ENCODE data around the gene CTNNA2.

CTNNA2 gene

DNA sequence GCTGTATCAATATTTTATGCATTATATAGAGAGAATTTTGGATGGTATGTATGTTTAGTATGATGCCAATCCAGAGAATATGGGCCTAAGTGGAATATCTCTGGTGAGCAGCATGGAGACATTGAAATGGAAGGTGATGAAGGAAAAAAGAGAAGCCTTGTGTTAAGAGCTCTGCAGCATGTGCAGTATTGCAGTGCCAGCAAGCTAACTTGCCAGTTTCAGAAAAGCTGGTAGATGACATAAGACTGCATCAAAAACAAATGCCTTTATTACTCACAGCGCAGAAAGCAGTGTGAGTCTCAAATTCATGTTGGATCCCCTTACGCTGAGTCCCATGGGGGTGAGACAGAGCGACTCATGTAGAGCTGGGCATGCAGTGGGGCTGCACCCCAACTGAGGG, 280.2 kb downstream of the CTNNA2 start:
- DNase-seq, result no peak

DNA sequence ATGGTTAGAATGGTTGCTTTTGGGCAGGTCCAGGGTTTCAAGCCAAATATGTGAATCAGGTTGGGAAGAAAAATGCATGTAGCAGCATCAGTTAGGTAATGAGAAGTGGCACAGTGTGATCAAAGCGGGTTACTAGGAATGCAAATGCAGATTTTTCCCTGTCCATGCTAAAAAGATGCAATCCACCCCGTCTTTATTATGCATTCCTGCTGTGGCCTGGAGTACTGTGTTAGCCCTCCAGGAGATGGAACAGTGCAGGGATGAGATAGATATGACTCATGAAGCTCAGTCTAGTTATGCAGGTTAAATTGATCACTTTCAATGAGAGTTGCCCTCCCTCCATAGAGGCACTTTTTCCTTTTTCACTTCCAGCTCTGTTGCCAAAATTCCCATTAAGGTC, 283.8 kb downstream of the CTNNA2 start:
- no peak for DNase-seq

DNA sequence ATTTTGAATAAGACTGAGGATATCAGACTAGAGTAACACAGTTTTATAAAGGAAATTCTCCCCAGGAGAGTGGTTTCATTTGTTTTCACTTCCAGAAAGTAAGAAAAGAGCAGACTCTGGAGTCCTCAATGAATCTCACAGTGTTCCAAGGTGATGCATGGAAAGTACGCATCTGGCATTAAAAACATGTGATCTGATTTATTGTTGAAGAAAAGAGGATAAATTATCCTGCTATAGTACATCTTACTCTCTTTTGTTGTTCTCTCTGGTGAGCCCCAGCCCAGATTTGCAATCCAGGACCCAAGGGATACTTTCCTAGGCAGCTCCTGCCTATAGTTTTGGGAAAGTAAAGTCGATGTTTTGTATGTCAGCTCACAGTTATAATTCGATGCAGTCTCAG, 285.9 kb downstream of the CTNNA2 start:
- peak; percentile 24 for DNase-seq

GRCh38 chr2:79799729-79800128, 286.9 kb downstream of the CTNNA2 start:
- DNase-seq, result no peak

DNA sequence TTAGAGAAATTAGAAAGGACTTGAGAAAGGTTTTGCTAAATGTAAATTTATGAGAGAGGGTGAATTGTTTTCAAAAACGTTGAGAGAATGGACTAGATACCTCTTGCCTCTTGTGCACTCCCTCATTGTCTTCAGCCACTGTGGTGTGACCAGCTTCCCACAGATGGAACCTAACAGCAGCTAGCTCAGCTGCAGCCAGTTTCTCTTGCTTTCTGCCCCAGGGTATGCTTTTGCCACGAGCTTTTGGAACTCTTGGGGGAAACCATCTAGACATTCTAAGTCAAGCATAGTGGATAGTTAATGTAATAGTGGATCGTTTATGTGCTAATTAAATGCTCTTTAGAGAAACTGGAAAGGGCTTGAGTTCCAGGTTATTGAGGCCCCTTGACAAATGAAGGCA, 288.2 kb downstream of the CTNNA2 start:
- no peak for DNase-seq

DNA sequence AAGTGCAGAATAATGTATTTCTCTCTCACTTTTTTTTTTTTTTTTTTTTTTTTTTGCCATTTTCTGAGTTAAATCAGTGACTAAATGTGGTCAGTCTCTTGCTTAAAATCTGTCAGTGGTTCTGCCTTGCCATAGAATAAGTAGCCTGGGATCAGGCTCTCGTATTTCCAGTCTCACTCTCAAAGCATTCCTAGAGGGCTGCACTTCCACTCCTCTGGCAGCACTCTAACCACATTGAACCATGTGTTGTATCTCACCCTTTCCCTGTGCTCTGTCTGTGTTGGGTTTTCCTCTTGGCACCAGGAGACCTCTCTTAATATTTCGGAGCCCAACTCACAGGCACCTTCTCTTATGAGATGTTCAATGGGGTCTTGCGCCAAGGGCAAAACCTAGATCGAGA, 304.4 kb downstream of the CTNNA2 start:
- DNase-seq, result no peak

GRCh38 chr2:79820281-79820680, 307.4 kb downstream of the CTNNA2 start:
- DNase-seq, result no peak

- no peak for DNase-seq
Observed at GRCh38 chr2:79822136-79822535, 309.3 kb downstream of the CTNNA2 start.

GRCh38 chr2:79824086-79824786, 311.4 kb downstream of the CTNNA2 start:
- DNase-seq, result no peak

- no peak for DNase-seq
Observed at GRCh38 chr2:79827881-79828280, 315.0 kb downstream of the CTNNA2 start.

GRCh38 chr2:79830501-79830900, 317.6 kb downstream of the CTNNA2 start:
- no peak for DNase-seq

GRCh38 chr2:79831961-79832360, 319.1 kb downstream of the CTNNA2 start:
- no peak for DNase-seq

GRCh38 chr2:79832511-79833234, 319.8 kb downstream of the CTNNA2 start:
- DNase-seq, result no peak

DNA sequence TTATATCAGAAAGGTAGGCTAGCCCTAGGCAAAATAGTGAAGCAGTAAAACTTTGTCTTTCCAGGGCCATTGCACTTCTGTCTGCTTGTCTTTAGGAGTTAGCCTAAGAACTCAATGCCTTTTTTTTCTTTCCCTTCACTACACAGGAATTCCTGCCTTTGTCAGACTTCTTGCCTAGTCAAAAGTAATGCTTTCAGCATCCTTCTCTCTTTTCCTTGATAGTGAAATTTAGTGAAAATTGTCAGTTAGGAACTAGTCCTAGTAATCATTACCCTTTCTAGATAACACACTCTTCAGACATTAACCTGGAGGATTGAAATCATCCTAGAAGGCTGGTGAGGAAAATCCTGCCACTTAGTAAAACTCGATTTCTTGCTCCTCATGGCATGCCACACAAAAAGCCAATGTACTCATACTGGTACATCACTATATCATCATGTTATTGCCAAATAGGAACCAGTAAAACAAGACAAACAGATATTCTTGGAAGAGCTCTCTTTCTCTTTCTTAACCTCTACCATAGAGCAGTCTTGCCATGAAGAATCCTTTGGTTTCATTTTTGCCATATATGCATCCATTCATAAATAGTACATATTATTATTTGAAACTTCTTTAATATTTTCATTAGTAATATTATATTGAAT, 320.5 kb downstream of the CTNNA2 start:
- DNase-seq, result no peak

DNA sequence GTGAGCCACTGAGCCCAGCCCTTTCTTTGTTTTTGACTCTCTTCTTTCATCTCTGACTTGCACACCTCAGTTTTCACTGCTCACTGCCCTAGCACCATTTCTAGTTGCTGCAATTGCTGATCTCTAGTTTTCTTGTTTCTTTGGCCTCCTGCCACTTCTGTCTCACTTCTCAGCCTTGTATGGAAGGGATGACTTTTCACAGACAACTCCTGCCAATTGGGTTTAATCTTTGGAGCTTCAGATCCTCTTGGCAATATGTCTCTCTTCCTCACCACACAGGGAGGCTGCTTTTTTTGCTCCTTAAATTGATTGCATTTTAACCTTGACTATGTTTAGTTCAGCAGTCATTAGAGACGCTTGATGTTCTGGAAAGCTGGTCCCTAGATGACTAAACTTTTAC, 323.1 kb downstream of the CTNNA2 start:
- DNase-seq, result no peak

DNA sequence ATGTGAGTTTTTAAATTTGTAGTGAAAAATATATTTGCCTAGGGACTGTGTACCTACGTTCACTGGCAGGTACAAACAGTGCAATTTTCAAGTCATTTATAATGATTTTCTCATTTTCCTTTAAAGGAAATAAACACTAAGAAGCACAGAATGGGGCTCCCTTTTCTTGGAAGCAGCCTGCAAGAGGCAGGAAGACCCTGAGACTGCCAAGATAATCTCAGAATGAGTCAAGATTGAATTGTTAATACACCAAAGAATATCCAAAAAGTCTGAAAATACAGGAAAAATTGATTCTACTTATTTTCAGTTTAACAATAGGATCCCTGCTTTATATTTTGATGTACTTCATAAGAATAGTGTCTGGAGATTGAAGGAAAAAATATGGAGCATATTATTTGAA, 331.2 kb downstream of the CTNNA2 start:
- DNase-seq, result no peak

DNA sequence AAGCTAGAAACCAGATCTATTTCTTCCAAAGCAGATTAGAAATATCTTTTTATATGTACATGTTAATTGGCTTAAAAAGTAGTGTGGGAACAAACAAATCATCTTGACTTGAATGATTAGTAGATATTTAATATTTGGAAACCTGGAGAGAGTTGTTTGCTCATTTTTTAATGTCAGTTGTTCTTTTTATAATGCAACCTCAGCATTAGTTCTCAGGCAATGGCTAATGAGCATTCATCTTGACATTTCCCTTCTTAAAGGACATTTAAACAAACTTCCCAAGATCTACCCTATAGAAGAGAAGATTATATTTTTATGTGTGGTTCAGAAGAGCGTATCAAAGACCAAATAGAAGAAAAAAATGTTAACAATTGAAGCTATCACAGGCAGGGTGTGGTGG, 334.0 kb downstream of the CTNNA2 start:
- no peak for DNase-seq

GRCh38 chr2:79849241-79849640, 336.4 kb downstream of the CTNNA2 start:
- no peak for DNase-seq

GRCh38 chr2:79849949-79850348, 337.1 kb downstream of the CTNNA2 start:
- DNase-seq, result no peak

- DNase-seq, result no peak
Observed at GRCh38 chr2:79850912-79851311, 338.1 kb downstream of the CTNNA2 start.

GRCh38 chr2:79855264-79856006, 342.6 kb downstream of the CTNNA2 start:
- DNase-seq, result no peak

- DNase-seq, result no peak
Observed at GRCh38 chr2:79857888-79858287, 345.0 kb downstream of the CTNNA2 start.
